ENCODE measurements around the gene BDKRB1. TPM values are rescaled to one million over a fixed set of nuclear protein-coding genes. Genes with fewer than 3 reads are reported as not detected.
A peak's percentile ranks its signal among the peaks of the same experiment; 100 is the strongest.

BDKRB1 gene
- total and polyA plus RNA-seq, 10 of the 15 experiments (the other 5 are each of a cell fraction or from before 2014, with no cell fraction given) = 0.21 TPM; not detected in 9

GRCh38 chr14:96297000-96297399 is 41.0 kb downstream of the BDKRB1 start:
- Histone ChIP-seq H3K36me3 (ENCODE audit: control insufficient read depth in 2 of 2, insufficient read depth in 2 of 2, low read length in 1 of 2) (peaks cover 0 to 4% of the 10 kb centered on the region in 2 experiments; a peak in 2 of 4 replicates), H3K9ac (ENCODE audit: control insufficient read depth, insufficient read depth, low read length) (no peak overlapping the region), H3K4me1 (ENCODE audit: control insufficient read depth, insufficient read depth, low read length) (no peaks in the 10 kb centered on the region), H3K27me3 (replicated peaks in 1 of 2; ENCODE audit: control insufficient read depth in 2 of 2, insufficient read depth in 2 of 2, low read length in 1 of 2) (no peaks in the 10 kb centered on the region), H3K4me2 (ENCODE audit: control insufficient read depth, insufficient read depth) (no peak overlapping the region), H2AFZ (ENCODE audit: control insufficient read depth, low read depth, low read length) (no peak overlapping the region), H3K79me2 (ENCODE audit: control insufficient read depth, insufficient read depth, low read length) (no peaks in the 10 kb centered on the region), H3K4me3 (no peak overlapping the region), H4K20me1 (ENCODE audit: control insufficient read depth, insufficient read depth) (no peaks in the 10 kb centered on the region), H3K9me3 (replicated peaks; ENCODE audit: control insufficient read depth, insufficient read depth, low read length) (no peaks in the 10 kb centered on the region), H3K27ac (ENCODE audit: control insufficient read depth, insufficient read depth) (no peak overlapping the region)
- intact Hi-C loops (cut with micrococcal nuclease; ENCODE audit: unreplicated experiment) = loop anchor here (1.0 kb wide), 1 partner anchor 127 kb away; no protein-coding TSS in a partner anchor
- ChIA-PET POLR2A (no interaction called here), SMC1A (ENCODE audit: uncharacterized antibody, unreplicated experiment) (interaction anchor here (1.0 to 1.8 kb wide), 2 partner anchors 11 to 26 kb away, joined by 3 to 4 read pairs; no protein-coding TSS in a partner anchor), RAD21 (ENCODE audit: unreplicated experiment) (interaction anchor here (0.7 to 2.0 kb wide), 4 partner anchors 11 to 130 kb away, joined by 3 to 6 read pairs (median 3); no protein-coding TSS in a partner anchor), CTCF (interaction anchor here (1.2 to 7.2 kb wide), 5 partner anchors 11 to 196 kb away, joined by 3 to 51 read pairs (median 6); no protein-coding TSS in a partner anchor)
- peak; percentile 66; the same call in 2 of the 3 replicates for ATAC-seq
- no peak for DNase-seq (ENCODE audit: low read depth, low spot score)
- BruUV-seq (replicated peaks) = no TSS peak
- FAIRE-seq = no peak
- 73% methylated on average over 2 of the region's 2 CpGs for WGBS (ENCODE audit: insufficient coverage, insufficient replicate concordance, low lambda C conversion rate, missing lambda C conversion rate)
- in situ Hi-C loops (cut with MboI) = loop anchor here (5.0 kb wide), 1 partner anchor 120 kb away; no protein-coding TSS in a partner anchor
- no peak for TF ChIP-seq NBN (IDR thresholded peaks at IDR 0.05)
- TF ChIP-seq ZBTB4 (CRISPR knock-in tag; IDR thresholded peaks at IDR 0.05) = no peak
- no peak for TF ChIP-seq ELK1 (IDR thresholded peaks at IDR 0.05; ENCODE audit: low read depth, low read length)
- TF ChIP-seq STAT3 (IDR thresholded peaks at IDR 0.05; ENCODE audit: low read depth, low read length) = no peak
- TF ChIP-seq BACH1 (IDR thresholded peaks at IDR 0.05; ENCODE audit: borderline replicate concordance) = no peak
- no peak for TF ChIP-seq HDAC6 (IDR thresholded peaks at IDR 0.05; ENCODE audit: unreplicated experiment)
- TF ChIP-seq SMARCA5 (IDR thresholded peaks at IDR 0.05) = no peak
- TF ChIP-seq RCOR1 (conservative IDR thresholded peaks at IDR 0.05; ENCODE audit: low read depth, low read length) = no peak
- TF ChIP-seq ZNF384 (IDR thresholded peaks at IDR 0.05; ENCODE audit: borderline replicate concordance, low read depth, low read length) = 0 out of 2 replicates have a peak, but pooled peaks have one; percentile 44
- no peak for TF ChIP-seq REST (IDR thresholded peaks at IDR 0.05; ENCODE audit: low read depth, low read length)
- TF ChIP-seq RB1 (IDR thresholded peaks at IDR 0.05; ENCODE audit: borderline replicate concordance) = no peak
- no peak for TF ChIP-seq PBX3 (IDR thresholded peaks at IDR 0.05; ENCODE audit: insufficient replicate concordance, low read depth, low read length)
- no peak for TF ChIP-seq ZNF207 (IDR thresholded peaks at IDR 0.05; ENCODE audit: borderline replicate concordance)
- peak; percentile 51; the same call in 1 of the 2 replicates for TF ChIP-seq SMC3 (IDR thresholded peaks at IDR 0.05; ENCODE audit: borderline replicate concordance, low read length)
- TF ChIP-seq RAD21 (IDR thresholded peaks at IDR 0.05; ENCODE audit: insufficient read depth, low read depth, low read length) = peak; percentile 62
